Colonic mucosa (tissue), 4 donors: ENCODE results near the gene MAGI2. TPM values are rescaled to one million over a fixed set of nuclear protein-coding genes. Genes with fewer than 3 reads are reported as not detected.

Experiments used
- DNase-seq: peaks from one replicate; pipeline ENCODE4 v3.0.0-alpha.2; 2020
- H3K27ac ChIP-seq: fragments of 200-600 bp; one replicate; pipeline ENCODE4 v1.8.0; 2021
- H3K27me3 ChIP-seq: fragments of 200-600 bp; one replicate; pipeline ENCODE4 v1.8.0; 2021
- H3K36me3 ChIP-seq: fragments of 200-600 bp; one replicate; pipeline ENCODE4 v1.8.0; 2021
- H3K4me1 ChIP-seq: fragments of 200-600 bp; one replicate; pipeline ENCODE4 v1.8.0; 2021; ENCODE audit warnings: mild to moderate bottlenecking
- H3K4me3 ChIP-seq: fragments of 200-600 bp; one replicate; pipeline ENCODE4 v1.8.0; 2021
- H3K9ac ChIP-seq, 2 donors: one replicate each; pipeline ENCODE4 v1.7.0; 2013; ENCODE audit warnings: control low read depth in 2 of 2, low read depth in 2 of 2, low read length in 2 of 2
- H3K9me3 ChIP-seq: fragments of 200-600 bp; one replicate; pipeline ENCODE4 v1.8.0; 2021
- intact Hi-C: fragments of 100-400 bp; cut with DNase I; formaldehyde crosslinking; loops from one replicate; pipeline ENCODE4 v1.14.1; 2022
- total RNA-seq, 2 donors: library from RNA; stranded (reverse); fragmentation: NEBNext Ultra II Directional in 1 of 2; extraction: Animal tissue kit (Norgen Biotek cat#: 25700) in 1 of 2; gene quantifications; one replicate each; pipeline ENCODE4 v1.2.1, GENCODE V29; 2021
- TF ChIP-seq, protein P1 (sequence below): fragments of 200-600 bp; IDR thresholded peaks from one replicate; pipeline ENCODE4 v1.8.0; 2022; ENCODE audit warnings: antibody characterized with exemption, mild to moderate bottlenecking
- donor health status: healthy.
- donor health status: DM: no; HTN: no; CAD: no.
- donor health status: DM: no; HTN: no; CAD: no.

The MAGI2 gene
- total RNA-seq, 2 donors from 2014 or later = 1.1 to 2.4 TPM

DNA sequence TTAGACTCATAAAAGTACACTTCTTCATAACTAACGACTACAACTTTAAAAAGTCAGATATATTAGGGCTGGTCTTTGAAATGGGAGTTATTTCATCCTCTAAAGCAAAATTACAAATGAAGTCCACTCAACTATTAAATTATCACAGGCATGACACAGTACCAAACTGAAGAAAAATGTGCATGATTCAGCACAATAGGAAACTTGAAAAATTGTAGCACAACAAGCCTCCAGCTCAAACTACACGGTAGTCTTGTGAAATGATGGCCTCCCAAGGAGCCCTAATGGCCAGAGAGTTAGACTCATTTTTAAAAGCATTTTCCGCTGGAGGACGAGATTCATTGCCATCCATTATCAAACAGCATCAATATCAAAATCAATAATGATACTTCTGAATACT is 76.4 kb downstream of the MAGI2 start:
- no peaks in the 10 kb centered on the region for H3K36me3 ChIP-seq
- no peak overlapping the region for H3K9ac ChIP-seq
- DNase-seq = no peak
- no peaks in the 10 kb centered on the region for H3K27me3 ChIP-seq
- intact Hi-C loops = no loop called here
- H3K4me3 ChIP-seq = no peak overlapping the region
- no peak overlapping the region for H3K27ac ChIP-seq
- no peaks in the 10 kb centered on the region for H3K9me3 ChIP-seq
- TF ChIP-seq, protein P1, sequence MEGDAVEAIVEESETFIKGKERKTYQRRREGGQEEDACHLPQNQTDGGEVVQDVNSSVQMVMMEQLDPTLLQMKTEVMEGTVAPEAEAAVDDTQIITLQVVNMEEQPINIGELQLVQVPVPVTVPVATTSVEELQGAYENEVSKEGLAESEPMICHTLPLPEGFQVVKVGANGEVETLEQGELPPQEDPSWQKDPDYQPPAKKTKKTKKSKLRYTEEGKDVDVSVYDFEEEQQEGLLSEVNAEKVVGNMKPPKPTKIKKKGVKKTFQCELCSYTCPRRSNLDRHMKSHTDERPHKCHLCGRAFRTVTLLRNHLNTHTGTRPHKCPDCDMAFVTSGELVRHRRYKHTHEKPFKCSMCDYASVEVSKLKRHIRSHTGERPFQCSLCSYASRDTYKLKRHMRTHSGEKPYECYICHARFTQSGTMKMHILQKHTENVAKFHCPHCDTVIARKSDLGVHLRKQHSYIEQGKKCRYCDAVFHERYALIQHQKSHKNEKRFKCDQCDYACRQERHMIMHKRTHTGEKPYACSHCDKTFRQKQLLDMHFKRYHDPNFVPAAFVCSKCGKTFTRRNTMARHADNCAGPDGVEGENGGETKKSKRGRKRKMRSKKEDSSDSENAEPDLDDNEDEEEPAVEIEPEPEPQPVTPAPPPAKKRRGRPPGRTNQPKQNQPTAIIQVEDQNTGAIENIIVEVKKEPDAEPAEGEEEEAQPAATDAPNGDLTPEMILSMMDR = no peak
- H3K4me1 ChIP-seq = no peaks in the 10 kb centered on the region

DNA sequence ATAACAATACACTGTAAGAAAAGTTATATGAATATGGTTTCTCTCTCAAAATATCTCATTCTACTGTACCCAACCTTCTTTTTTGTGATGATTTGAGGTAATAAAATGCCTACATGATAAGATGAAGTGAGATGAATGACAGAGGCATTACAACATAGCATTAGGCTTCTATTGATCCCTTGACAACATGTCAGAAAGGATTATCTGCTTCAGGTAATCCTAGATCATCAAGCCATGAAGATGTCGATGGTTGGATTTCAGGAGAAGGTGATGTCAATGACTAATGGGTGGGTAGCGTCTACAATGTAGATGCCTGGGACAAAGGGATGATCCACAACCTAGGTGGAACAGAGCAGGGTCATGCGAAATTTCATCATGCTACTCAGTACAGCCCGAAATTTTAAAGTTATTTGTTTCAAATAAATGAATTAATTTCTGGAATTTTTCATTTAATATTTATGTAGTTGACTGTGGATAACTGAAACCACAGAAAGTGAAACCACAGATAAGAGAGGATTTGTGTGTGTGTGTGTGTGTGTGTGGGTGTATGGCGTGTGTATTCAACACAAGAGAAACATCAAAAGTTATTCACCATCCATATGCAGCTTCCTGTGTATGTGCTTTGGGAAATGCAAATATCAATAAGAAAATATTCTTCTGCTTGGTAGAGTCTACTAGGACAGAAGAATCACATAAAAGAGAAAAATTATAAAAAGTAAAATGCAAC is 77.0 kb downstream of the MAGI2 start:
- Histone ChIP-seq H3K9me3 (no peaks in the 10 kb centered on the region), H3K27ac (no peak overlapping the region), H3K4me3 (no peak overlapping the region), H3K36me3 (no peaks in the 10 kb centered on the region), H3K27me3 (no peaks in the 10 kb centered on the region), H3K9ac (no peak overlapping the region), H3K4me1 (no peaks in the 10 kb centered on the region)
- TF ChIP-seq, protein P1 = no peak
- intact Hi-C loops = no loop called here
- no peak for DNase-seq

DNA sequence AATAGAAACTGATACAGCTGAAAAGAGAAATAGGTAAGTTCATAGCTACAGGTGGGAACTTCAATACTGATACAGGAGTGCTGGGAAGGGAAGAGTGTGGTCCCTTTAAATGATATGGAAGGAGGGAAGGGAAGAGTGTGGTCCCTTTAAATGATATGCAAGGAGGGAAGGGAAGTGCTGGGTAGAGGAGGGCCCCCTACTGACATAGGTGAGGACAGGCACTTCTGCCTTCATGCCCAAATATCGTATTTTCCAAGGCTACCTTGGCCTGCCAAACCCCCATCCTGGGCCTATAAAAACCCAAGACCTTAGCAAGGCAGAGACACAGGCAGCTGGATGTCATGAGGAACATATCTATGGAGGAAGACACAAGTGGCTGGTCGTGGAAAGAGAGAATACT is 92.3 kb downstream of the MAGI2 start:
- Histone ChIP-seq H3K4me3 (no peak overlapping the region), H3K27me3 (no peaks in the 10 kb centered on the region), H3K4me1 (no peaks in the 10 kb centered on the region), H3K9me3 (no peaks in the 10 kb centered on the region), H3K36me3 (no peaks in the 10 kb centered on the region), H3K27ac (no peak overlapping the region), H3K9ac (no peak overlapping the region)
- intact Hi-C loops = no loop called here
- TF ChIP-seq, protein P1 = no peak
- no peak for DNase-seq

DNA sequence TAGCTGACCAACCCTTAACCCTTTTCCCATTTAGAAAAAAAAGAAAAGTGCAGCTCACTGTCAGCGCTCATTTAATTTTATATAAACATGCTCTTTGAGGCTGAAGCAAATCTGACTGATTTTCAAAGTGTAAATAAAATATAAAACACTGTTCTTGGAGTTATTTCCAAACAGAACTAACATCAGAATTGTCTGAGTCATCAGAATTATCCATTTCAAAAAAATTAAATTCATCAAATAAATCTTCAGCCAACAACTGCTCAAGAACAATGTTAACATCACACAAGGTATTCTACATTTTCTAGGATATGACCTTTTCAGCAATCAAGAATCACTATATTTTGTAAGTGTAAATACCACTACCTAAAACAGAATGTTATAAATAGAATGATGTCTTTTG is 93.6 kb downstream of the MAGI2 start:
- H3K4me3 ChIP-seq = no peak overlapping the region
- H3K36me3 ChIP-seq = no peaks in the 10 kb centered on the region
- no peaks in the 10 kb centered on the region for H3K9me3 ChIP-seq
- H3K9ac ChIP-seq = no peak overlapping the region
- H3K4me1 ChIP-seq = no peaks in the 10 kb centered on the region
- H3K27ac ChIP-seq = no peak overlapping the region
- intact Hi-C loops = no loop called here
- no peak for DNase-seq
- no peaks in the 10 kb centered on the region for H3K27me3 ChIP-seq
- TF ChIP-seq, protein P1 = no peak

DNA sequence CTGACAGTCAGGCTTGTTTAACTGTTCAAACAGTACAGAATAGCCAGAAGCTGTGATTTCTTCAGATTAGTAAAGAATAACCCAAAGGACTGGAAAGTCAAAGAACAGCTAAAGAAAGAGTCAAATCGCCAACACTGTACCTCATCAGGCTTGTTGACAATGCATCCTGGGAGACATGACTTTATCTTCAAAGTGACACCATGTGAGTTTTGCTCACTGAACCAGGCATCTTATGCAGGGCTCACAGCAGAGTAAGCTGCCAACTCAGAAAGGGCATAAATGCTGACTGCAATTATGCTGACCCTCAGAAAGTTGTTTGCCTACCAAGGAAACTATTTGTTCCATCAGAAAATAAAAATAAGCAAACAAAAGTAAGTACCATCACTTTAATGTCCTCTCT is 96.4 kb downstream of the MAGI2 start:
- no peak for DNase-seq
- Histone ChIP-seq H3K9ac (no peak overlapping the region), H3K36me3 (no peaks in the 10 kb centered on the region), H3K9me3 (no peaks in the 10 kb centered on the region), H3K27me3 (no peaks in the 10 kb centered on the region), H3K4me1 (no peaks in the 10 kb centered on the region), H3K4me3 (no peak overlapping the region), H3K27ac (no peak overlapping the region)
- intact Hi-C loops = no loop called here
- TF ChIP-seq, protein P1 = no peak
